ENCODE measurements around the gene ANKFY1.

Gene ANKFY1

GRCh38 chr17:4241535-4241934 lies 22.2 kb downstream of the ANKFY1 start:
- Histone ChIP-seq H3K27ac (ENCODE audit: low read depth, low read length) (no peak overlapping the region), H3K4me3 (ENCODE audit: low read depth in 1 of 5, low read length in 5 of 5) (no peak overlapping the region), H3K9ac (ENCODE audit: low read length in 5 of 5) (no peak overlapping the region), H3K9me3 (ENCODE audit: control insufficient read depth in 5 of 5, low read length in 5 of 5) (no peaks in the 10 kb centered on the region), H3K36me3 (ENCODE audit: control insufficient read depth in 5 of 5, insufficient read depth in 5 of 5, low read length in 5 of 5) (peaks cover 0 to 42% (median 27%) of the 10 kb centered on the region in 5 donors), H3K4me1 (ENCODE audit: control insufficient read depth in 5 of 5, insufficient read depth in 5 of 5, low read length in 5 of 5) (no peaks in the 10 kb centered on the region), H3K27me3 (ENCODE audit: control insufficient read depth in 5 of 5, insufficient read depth in 4 of 5, low read length in 5 of 5) (no peaks in the 10 kb centered on the region)

DNA sequence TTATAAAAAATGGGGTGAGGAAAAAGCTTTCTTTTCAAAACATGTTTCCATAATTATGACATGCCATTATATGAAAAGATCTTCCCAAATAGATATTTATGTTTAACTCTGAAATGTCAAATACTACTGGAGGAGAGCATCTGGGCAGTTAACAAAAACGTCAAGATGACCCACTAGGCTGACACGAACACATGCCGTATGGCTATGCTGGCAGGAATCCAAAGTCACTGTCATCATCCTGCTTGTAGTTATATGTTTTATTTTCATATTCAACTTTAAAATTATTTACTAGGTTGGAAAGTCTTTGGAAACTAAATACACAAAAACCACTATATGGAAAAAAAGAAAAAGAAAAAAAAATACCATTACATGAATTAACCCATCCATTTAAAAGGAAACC lies 27.3 kb downstream of the ANKFY1 start:
- Histone ChIP-seq H3K36me3 (ENCODE audit: control insufficient read depth in 5 of 5, insufficient read depth in 5 of 5, low read length in 5 of 5) (peaks cover 7 to 58% (median 34%) of the 10 kb centered on the region in 5 donors), H3K27ac (ENCODE audit: low read depth, low read length) (peak overlapping the region; percentile 15), H3K27me3 (ENCODE audit: control insufficient read depth in 5 of 5, insufficient read depth in 4 of 5, low read length in 5 of 5) (no peaks in the 10 kb centered on the region), H3K4me3 (ENCODE audit: low read depth in 1 of 5, low read length in 5 of 5) (no peak overlapping the region), H3K4me1 (ENCODE audit: control insufficient read depth in 5 of 5, insufficient read depth in 5 of 5, low read length in 5 of 5) (peaks cover 0 to 45% (median 25%) of the 10 kb centered on the region in 5 donors), H3K9me3 (ENCODE audit: control insufficient read depth in 5 of 5, low read length in 5 of 5) (no peaks in the 10 kb centered on the region), H3K9ac (ENCODE audit: low read length in 5 of 5) (no peak overlapping the region)

- Histone ChIP-seq H3K36me3 (ENCODE audit: control insufficient read depth in 5 of 5, insufficient read depth in 5 of 5, low read length in 5 of 5) (peaks cover 7 to 56% (median 27%) of the 10 kb centered on the region in 5 donors), H3K4me1 (ENCODE audit: control insufficient read depth in 5 of 5, insufficient read depth in 5 of 5, low read length in 5 of 5) (peaks cover 0 to 53% (median 33%) of the 10 kb centered on the region in 5 donors), H3K27me3 (ENCODE audit: control insufficient read depth in 5 of 5, insufficient read depth in 4 of 5, low read length in 5 of 5) (no peaks in the 10 kb centered on the region), H3K9me3 (ENCODE audit: control insufficient read depth in 5 of 5, low read length in 5 of 5) (no peaks in the 10 kb centered on the region), H3K9ac (ENCODE audit: low read length in 5 of 5) (no peak overlapping the region), H3K4me3 (ENCODE audit: low read depth in 1 of 5, low read length in 5 of 5) (no peak overlapping the region), H3K27ac (ENCODE audit: low read depth, low read length) (peak overlapping the region; percentile 15)
Observed at GRCh38 chr17:4235372-4236279, 28.2 kb downstream of the ANKFY1 start.

DNA sequence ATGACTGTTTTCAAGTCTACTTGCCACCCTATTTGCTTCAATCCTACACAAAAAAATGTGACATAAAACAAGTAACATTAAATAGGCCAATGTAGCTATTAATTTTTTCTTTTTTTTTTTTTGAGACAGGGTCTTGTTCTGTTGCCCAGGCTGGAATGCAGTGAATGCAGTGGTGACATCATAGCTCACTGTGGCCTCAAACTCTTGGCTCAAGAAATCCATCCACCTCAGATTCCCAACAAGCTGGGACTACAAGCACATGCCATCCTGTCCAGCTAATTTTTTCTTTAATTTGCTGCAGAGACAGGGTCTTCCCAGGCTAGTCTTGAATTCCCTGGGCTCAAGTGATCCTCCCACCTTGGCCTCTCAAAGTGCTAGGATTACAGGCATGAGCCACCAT lies 29.4 kb downstream of the ANKFY1 start:
- no peaks in the 10 kb centered on the region for H3K9me3 ChIP-seq (ENCODE audit: control insufficient read depth in 5 of 5, low read length in 5 of 5)
- H3K4me1 ChIP-seq (ENCODE audit: control insufficient read depth in 5 of 5, insufficient read depth in 5 of 5, low read length in 5 of 5) = peaks cover 3 to 63% (median 44%) of the 10 kb centered on the region in 5 donors

DNA sequence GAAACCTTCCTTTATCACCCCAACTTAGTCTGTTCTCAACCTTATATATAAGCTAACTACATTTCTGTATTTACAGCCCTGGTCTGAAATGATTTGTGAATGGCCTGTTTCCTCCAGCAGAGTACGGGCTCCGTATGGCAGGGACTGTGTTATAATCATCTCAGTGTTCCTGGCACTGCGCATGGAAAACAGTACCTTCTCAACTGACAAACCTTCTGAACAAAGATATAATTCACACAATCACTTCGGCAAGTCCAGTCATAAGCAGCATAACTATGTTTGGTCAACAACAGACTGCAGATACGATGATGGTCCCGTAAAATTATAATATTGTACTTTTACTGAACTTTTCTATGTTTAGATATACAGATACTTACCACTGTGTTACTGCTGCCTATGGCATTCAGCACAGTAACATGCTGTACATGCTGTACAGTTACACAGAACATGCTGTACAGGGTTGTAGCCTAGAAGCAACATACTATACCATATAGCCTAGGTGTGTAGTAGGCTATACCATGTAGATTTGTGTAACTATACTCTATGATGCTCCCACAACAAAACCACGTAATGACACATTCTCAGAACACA lies 30.0 kb downstream of the ANKFY1 start:
- peaks cover 3 to 66% (median 44%) of the 10 kb centered on the region in 5 donors for H3K4me1 ChIP-seq (ENCODE audit: control insufficient read depth in 5 of 5, insufficient read depth in 5 of 5, low read length in 5 of 5)
- H3K36me3 ChIP-seq (ENCODE audit: control insufficient read depth in 5 of 5, insufficient read depth in 5 of 5, low read length in 5 of 5) = peaks cover 7 to 42% (median 14%) of the 10 kb centered on the region in 5 donors
- H3K9me3 ChIP-seq (ENCODE audit: control insufficient read depth in 5 of 5, low read length in 5 of 5) = no peaks in the 10 kb centered on the region
- peak overlapping the region in 2 of 5 donors; percentile 39 to 41 for H3K9ac ChIP-seq (ENCODE audit: low read length in 5 of 5)
- H3K27me3 ChIP-seq (ENCODE audit: control insufficient read depth in 5 of 5, insufficient read depth in 4 of 5, low read length in 5 of 5) = no peaks in the 10 kb centered on the region
- H3K4me3 ChIP-seq (ENCODE audit: low read depth in 1 of 5, low read length in 5 of 5) = no peak overlapping the region
- peak overlapping the region; percentile 88 for H3K27ac ChIP-seq (ENCODE audit: low read depth, low read length)

More for the DNA sequence above, 29.4 kb downstream of the ANKFY1 start:
- no peak overlapping the region for H3K27ac ChIP-seq (ENCODE audit: low read depth, low read length)
- no peaks in the 10 kb centered on the region for H3K27me3 ChIP-seq (ENCODE audit: control insufficient read depth in 5 of 5, insufficient read depth in 4 of 5, low read length in 5 of 5)
- no peak overlapping the region for H3K4me3 ChIP-seq (ENCODE audit: low read depth in 1 of 5, low read length in 5 of 5)
- peaks cover 7 to 48% (median 20%) of the 10 kb centered on the region in 5 donors for H3K36me3 ChIP-seq (ENCODE audit: control insufficient read depth in 5 of 5, insufficient read depth in 5 of 5, low read length in 5 of 5)
- H3K9ac ChIP-seq (ENCODE audit: low read length in 5 of 5) = no peak overlapping the region

DNA sequence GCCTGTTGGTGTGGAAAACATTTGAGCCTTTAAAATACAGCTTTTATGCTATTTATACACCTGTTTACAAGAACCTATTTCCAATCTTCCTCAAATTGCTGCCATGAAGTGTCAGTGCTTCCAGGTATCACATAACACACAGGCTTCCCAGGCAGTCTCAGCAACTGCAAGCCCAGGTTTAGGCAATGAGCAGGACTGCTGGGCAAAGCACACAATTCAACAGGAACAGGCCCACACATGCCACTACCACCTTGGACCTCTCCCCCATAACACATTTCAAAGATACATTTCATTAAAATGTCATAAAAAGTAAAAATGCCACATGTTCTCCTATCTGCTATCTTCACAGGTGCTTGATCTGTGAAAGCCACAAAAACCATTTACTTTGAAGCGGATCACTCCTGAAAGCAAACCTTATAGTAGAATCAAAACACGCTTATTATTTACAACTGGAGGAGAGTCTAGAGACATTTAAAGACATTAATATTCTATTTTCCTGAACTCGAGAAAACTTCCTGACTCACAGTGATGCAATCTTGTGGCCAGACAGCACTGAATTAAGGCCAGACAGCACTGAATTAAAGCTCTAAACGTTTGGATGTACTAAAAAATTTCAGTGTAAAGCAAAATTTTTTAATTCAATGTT lies 31.5 kb downstream of the ANKFY1 start:
- Histone ChIP-seq H3K27me3 (ENCODE audit: control insufficient read depth in 5 of 5, insufficient read depth in 4 of 5, low read length in 5 of 5) (no peaks in the 10 kb centered on the region), H3K36me3 (ENCODE audit: control insufficient read depth in 5 of 5, insufficient read depth in 5 of 5, low read length in 5 of 5) (peaks cover 7 to 38% (median 13%) of the 10 kb centered on the region in 5 donors), H3K27ac (ENCODE audit: low read depth, low read length) (peak overlapping the region; percentile 88), H3K4me3 (ENCODE audit: low read depth in 1 of 5, low read length in 5 of 5) (no peak overlapping the region), H3K4me1 (ENCODE audit: control insufficient read depth in 5 of 5, insufficient read depth in 5 of 5, low read length in 5 of 5) (peaks cover 3 to 68% (median 44%) of the 10 kb centered on the region in 5 donors), H3K9me3 (ENCODE audit: control insufficient read depth in 5 of 5, low read length in 5 of 5) (no peaks in the 10 kb centered on the region), H3K9ac (ENCODE audit: low read length in 5 of 5) (peak overlapping the region in 2 of 5 donors; percentile 13 to 35)

- H3K4me3 ChIP-seq (ENCODE audit: low read depth in 1 of 5, low read length in 5 of 5) = peak overlapping the region in 3 of 5 donors; percentile 15 to 33 (median 29)
- H3K36me3 ChIP-seq (ENCODE audit: control insufficient read depth in 5 of 5, insufficient read depth in 5 of 5, low read length in 5 of 5) = peaks cover 4 to 31% (median 9%) of the 10 kb centered on the region in 5 donors
- no peaks in the 10 kb centered on the region for H3K9me3 ChIP-seq (ENCODE audit: control insufficient read depth in 5 of 5, low read length in 5 of 5)
- H3K4me1 ChIP-seq (ENCODE audit: control insufficient read depth in 5 of 5, insufficient read depth in 5 of 5, low read length in 5 of 5) = peaks cover 3 to 55% (median 43%) of the 10 kb centered on the region in 5 donors
- peak overlapping the region in 2 of 5 donors; percentile 41 for H3K9ac ChIP-seq (ENCODE audit: low read length in 5 of 5)
- no peaks in the 10 kb centered on the region for H3K27me3 ChIP-seq (ENCODE audit: control insufficient read depth in 5 of 5, insufficient read depth in 4 of 5, low read length in 5 of 5)
- peak overlapping the region; percentile 88 for H3K27ac ChIP-seq (ENCODE audit: low read depth, low read length)
Observed at GRCh38 chr17:4229627-4230541, 33.9 kb downstream of the ANKFY1 start.

GRCh38 chr17:4221899-4222659 lies 41.7 kb downstream of the ANKFY1 start:
- Histone ChIP-seq H3K4me1 (ENCODE audit: control insufficient read depth in 5 of 5, insufficient read depth in 5 of 5, low read length in 5 of 5) (peaks cover 0 to 12% (median 8%) of the 10 kb centered on the region in 5 donors), H3K9me3 (ENCODE audit: control insufficient read depth in 5 of 5, low read length in 5 of 5) (no peaks in the 10 kb centered on the region), H3K36me3 (ENCODE audit: control insufficient read depth in 5 of 5, insufficient read depth in 5 of 5, low read length in 5 of 5) (peaks cover 0 to 14% (median 12%) of the 10 kb centered on the region in 5 donors), H3K4me3 (ENCODE audit: low read depth in 1 of 5, low read length in 5 of 5) (no peak overlapping the region), H3K27me3 (ENCODE audit: control insufficient read depth in 5 of 5, insufficient read depth in 4 of 5, low read length in 5 of 5) (no peaks in the 10 kb centered on the region), H3K9ac (ENCODE audit: low read length in 5 of 5) (no peak overlapping the region), H3K27ac (ENCODE audit: low read depth, low read length) (no peak overlapping the region)

- Histone ChIP-seq H3K9me3 (ENCODE audit: control insufficient read depth in 5 of 5, low read length in 5 of 5) (no peaks in the 10 kb centered on the region), H3K4me1 (ENCODE audit: control insufficient read depth in 5 of 5, insufficient read depth in 5 of 5, low read length in 5 of 5) (peaks cover 0 to 14% (median 10%) of the 10 kb centered on the region in 5 donors), H3K27ac (ENCODE audit: low read depth, low read length) (no peak overlapping the region), H3K27me3 (ENCODE audit: control insufficient read depth in 5 of 5, insufficient read depth in 4 of 5, low read length in 5 of 5) (no peaks in the 10 kb centered on the region), H3K4me3 (ENCODE audit: low read depth in 1 of 5, low read length in 5 of 5) (no peak overlapping the region), H3K9ac (ENCODE audit: low read length in 5 of 5) (no peak overlapping the region), H3K36me3 (ENCODE audit: control insufficient read depth in 5 of 5, insufficient read depth in 5 of 5, low read length in 5 of 5) (peaks cover 4 to 19% (median 15%) of the 10 kb centered on the region in 5 donors)
Observed at GRCh38 chr17:4221163-4221562, 42.6 kb downstream of the ANKFY1 start.

Data from subcutaneous abdominal adipose tissue (tissue), 5 donors.